Mucosa of gallbladder (tissue), 1 donor: Measurements from ENCODE around the gene ANP32E. TPM values are rescaled to one million over a fixed set of nuclear protein-coding genes. Genes with fewer than 3 reads are reported as not detected.

Source experiments
- DNase-seq: peaks from one replicate; pipeline ENCODE4 v3.0.0-alpha.2; 2020; ENCODE audit warnings: low spot score
- total RNA-seq: library from RNA; stranded (reverse); gene quantifications from one replicate; pipeline ENCODE4 v1.2.1, GENCODE V29; 2021
- donor health status: DM: no; HTN: no; CAD: no.

The ANP32E gene
- total RNA-seq, 1 donor from 2014 or later: 20.8 TPM

GRCh38 chr1:150171801-150172200 lies 64.1 kb downstream of the ANP32E start:
- no peak for DNase-seq

- peak; percentile 58 for DNase-seq
Observed at GRCh38 chr1:150168960-150169601, 66.8 kb downstream of the ANP32E start.

Other genes with a start within 250 kb of the ANP32E start
- gene OTUD7B, start 225.4 kb downstream of the ANP32E start, total RNA-seq: 35.2 TPM
- gene VPS45, start 168.3 kb downstream of the ANP32E start, total RNA-seq: 37.1 TPM
- 56.4 TPM for gene PLEKHO1, start 86.2 kb downstream of the ANP32E start, total RNA-seq
- 2.4 TPM for gene CA14, start 21.7 kb upstream of the ANP32E start, total RNA-seq
- 145 TPM for gene APH1A, start 32.9 kb upstream of the ANP32E start, total RNA-seq
- gene C1orf54, start 36.7 kb upstream of the ANP32E start, total RNA-seq: 26.8 TPM
- 7.7 TPM for gene CIART, start 46.4 kb upstream of the ANP32E start, total RNA-seq
- 58.9 TPM for gene MRPS21, start 57.7 kb upstream of the ANP32E start, total RNA-seq
- 50.8 TPM for gene PRPF3, start 85.4 kb upstream of the ANP32E start, total RNA-seq
- 33.2 TPM for gene RPRD2, start 128.0 kb upstream of the ANP32E start, total RNA-seq